ENCODE measurements around the gene PSME2.

DNA sequence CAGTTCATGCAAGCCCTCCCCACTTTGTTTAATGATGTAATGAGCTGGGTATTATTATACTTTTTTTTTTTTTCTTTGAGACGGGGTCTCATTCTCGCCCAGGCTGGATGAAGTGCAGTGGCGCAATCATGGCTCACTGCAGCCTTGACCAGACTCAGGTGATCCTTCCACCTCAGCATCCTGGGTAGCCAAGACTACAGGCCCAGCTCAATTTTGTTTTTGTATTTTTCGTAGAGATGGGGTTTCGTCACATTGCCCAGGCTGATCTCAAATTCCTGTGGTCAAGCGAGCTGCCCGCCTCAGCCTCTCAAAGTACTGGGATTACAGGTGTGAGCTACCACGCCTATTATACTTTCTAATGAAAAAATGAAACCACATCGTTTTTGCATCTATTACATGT is 36.4 kb downstream of the PSME2 start:
- TF ChIP-seq CTCF (IDR thresholded peaks at IDR 0.05): no peak
- TF ChIP-seq POLR2AphosphoS5 (IDR thresholded peaks at IDR 0.05): no peak
- TF ChIP-seq POLR2A (IDR thresholded peaks at IDR 0.05): no peak
